A549 (cell line): ENCODE results near the gene NCAM2.

ENCODE experiments used
- CBX8 ChIP-seq: fragments of 200-600 bp; sonication (generic); IDR thresholded peaks from 2 replicates; pipeline ENCODE4 v1.6.1; 2016
- E2F6 ChIP-seq: IDR thresholded peaks from 2 replicates; pipeline ENCODE4 v1.6.1; 2012; ENCODE audit warnings: low read depth, borderline replicate concordance
- NR3C1 ChIP-seq: fragments of >200 bp; sonication (Bioruptor Twin); formaldehyde crosslinking; IDR thresholded peaks from 3 replicates; pipeline ENCODE4 v1.6.1; 2017
- POLR2A ChIP-seq: IDR thresholded peaks from 2 replicates; pipeline ENCODE4 v1.6.1; 2012; ENCODE audit warnings: mild to moderate bottlenecking, low read length
- POLR2AphosphoS2 ChIP-seq: conservative IDR thresholded peaks from 2 replicates; pipeline ENCODE4 v1.6.1; 2012; ENCODE audit warnings: low read length, improper control_type of control experiment, inconsistent platforms
- RAD21 ChIP-seq, 2 experiments: fragments of >200 bp in 1 of 2; sonication (Bioruptor Twin) in 1 of 2; formaldehyde crosslinking in 1 of 2; IDR thresholded peaks in 1 of 2; conservative IDR thresholded peaks in 1 of 2; 2 replicates in 1 of 2; 3 replicates in 1 of 2; pipeline ENCODE4 v1.6.1; 2012 to 2018; ENCODE audit warnings: inconsistent platforms in 1 of 2
- RARB ChIP-seq: fragments of 250-450 bp; sonication (Bioruptor Pico); IDR thresholded peaks from 2 replicates; pipeline ENCODE4 v1.8.0; 2021; ENCODE audit warnings: mild to moderate bottlenecking, moderate library complexity
- TF ChIP-seq, protein P1 (sequence below): fragments of 450-650 bp; IDR thresholded peaks from 2 replicates; pipeline ENCODE4 v1.6.1; 2014; ENCODE audit warnings: antibody characterized with exemption
- TF ChIP-seq, protein P2 (sequence below): fragments of >200 bp; sonication (Bioruptor Twin); formaldehyde crosslinking; IDR thresholded peaks from 3 replicates; pipeline ENCODE4 v1.5.1; 2016

DNA sequence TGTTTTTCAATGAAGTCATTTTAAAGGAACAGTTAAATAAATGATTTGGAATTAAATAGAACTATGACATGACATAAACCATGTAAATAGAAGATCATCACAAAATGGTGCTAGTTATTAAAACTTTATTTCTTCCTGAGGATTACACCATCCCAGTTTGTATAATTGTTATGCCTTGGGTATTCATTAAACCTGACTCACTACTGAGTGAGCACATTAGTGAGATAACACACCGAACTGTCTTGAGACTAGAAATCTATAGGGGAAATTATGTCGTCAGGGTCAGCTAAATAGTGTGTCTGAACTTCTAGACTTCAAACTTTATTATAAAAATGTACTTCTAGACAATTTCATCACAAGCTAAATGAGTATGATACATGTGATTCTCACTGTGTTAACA, 189.4 kb downstream of the NCAM2 start:
- TF ChIP-seq, protein P1, sequence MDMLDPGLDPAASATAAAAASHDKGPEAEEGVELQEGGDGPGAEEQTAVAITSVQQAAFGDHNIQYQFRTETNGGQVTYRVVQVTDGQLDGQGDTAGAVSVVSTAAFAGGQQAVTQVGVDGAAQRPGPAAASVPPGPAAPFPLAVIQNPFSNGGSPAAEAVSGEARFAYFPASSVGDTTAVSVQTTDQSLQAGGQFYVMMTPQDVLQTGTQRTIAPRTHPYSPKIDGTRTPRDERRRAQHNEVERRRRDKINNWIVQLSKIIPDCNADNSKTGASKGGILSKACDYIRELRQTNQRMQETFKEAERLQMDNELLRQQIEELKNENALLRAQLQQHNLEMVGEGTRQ: no peak
- TF ChIP-seq RARB (CRISPR knock-in tag) (no peak), RAD21 (conservative IDR thresholded peaks at IDR 0.05 in 1 of 2, IDR thresholded peaks at IDR 0.05 in 1 of 2) (no peak), POLR2A (no peak), NR3C1 (no peak), E2F6 (no peak), POLR2AphosphoS2 (no peak), CBX8 (no peak)
- TF ChIP-seq, protein P2, sequence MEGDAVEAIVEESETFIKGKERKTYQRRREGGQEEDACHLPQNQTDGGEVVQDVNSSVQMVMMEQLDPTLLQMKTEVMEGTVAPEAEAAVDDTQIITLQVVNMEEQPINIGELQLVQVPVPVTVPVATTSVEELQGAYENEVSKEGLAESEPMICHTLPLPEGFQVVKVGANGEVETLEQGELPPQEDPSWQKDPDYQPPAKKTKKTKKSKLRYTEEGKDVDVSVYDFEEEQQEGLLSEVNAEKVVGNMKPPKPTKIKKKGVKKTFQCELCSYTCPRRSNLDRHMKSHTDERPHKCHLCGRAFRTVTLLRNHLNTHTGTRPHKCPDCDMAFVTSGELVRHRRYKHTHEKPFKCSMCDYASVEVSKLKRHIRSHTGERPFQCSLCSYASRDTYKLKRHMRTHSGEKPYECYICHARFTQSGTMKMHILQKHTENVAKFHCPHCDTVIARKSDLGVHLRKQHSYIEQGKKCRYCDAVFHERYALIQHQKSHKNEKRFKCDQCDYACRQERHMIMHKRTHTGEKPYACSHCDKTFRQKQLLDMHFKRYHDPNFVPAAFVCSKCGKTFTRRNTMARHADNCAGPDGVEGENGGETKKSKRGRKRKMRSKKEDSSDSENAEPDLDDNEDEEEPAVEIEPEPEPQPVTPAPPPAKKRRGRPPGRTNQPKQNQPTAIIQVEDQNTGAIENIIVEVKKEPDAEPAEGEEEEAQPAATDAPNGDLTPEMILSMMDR: no peak
